Measurements from ENCODE around the gene VWA5B2. TPM values are rescaled to one million over a fixed set of nuclear protein-coding genes. Genes with fewer than 3 reads are reported as not detected.
A peak's percentile ranks its signal among the peaks of the same experiment; 100 is the strongest.
"Not testable (repeated sequence)": the region's sequence is repeated elsewhere in the genome, so short reads cannot be mapped to it uniquely, and the experiment has no call there.

The VWA5B2 gene
- total RNA-seq, 1 donor from 2014 or later: 0.32 TPM

DNA sequence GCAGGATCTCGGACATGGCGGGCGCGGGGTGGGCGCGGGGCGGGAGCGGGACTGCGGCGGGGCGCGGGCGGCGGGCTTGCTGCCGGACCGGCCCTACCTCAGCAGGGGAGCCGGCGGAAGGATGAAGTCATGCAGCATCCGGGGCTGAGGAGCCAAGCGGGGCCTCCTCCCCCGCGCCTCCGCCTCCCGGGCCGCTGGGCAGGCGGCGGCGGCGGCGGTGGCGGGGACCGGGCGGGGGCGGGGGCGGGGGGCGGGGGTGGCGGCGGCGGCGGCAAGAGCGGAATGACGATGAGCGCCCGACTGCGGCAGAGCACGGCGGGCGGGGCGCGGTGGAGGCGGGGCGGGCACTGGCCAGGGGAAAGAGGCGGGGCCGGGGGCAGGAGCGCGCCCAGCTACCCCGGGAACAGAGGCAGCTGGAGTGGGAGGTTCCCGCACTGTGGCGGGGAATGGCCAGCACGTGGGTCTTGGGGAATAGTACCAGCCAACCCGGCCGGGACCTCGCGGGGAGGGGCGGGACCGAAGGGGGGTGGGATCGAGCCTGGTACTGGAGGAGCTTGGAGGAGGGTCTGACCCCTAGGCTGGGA is 32.0 kb downstream of the VWA5B2 start, which contains the start of gene CAMK2N2:
Gene CAMK2N2 (minus strand): TSS at position 284 of the 584 bp plus-strand sequence. CDS start 268 bp downstream, at position 16.
- TF ChIP-seq, protein P1, sequence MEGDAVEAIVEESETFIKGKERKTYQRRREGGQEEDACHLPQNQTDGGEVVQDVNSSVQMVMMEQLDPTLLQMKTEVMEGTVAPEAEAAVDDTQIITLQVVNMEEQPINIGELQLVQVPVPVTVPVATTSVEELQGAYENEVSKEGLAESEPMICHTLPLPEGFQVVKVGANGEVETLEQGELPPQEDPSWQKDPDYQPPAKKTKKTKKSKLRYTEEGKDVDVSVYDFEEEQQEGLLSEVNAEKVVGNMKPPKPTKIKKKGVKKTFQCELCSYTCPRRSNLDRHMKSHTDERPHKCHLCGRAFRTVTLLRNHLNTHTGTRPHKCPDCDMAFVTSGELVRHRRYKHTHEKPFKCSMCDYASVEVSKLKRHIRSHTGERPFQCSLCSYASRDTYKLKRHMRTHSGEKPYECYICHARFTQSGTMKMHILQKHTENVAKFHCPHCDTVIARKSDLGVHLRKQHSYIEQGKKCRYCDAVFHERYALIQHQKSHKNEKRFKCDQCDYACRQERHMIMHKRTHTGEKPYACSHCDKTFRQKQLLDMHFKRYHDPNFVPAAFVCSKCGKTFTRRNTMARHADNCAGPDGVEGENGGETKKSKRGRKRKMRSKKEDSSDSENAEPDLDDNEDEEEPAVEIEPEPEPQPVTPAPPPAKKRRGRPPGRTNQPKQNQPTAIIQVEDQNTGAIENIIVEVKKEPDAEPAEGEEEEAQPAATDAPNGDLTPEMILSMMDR (IDR thresholded peaks at IDR 0.05): no peak
- Histone ChIP-seq H3K27ac (no peak within 1 kb of the TSS), H3K4me1 (peaks cover 14 to 21% of the 10 kb centered on the region in 2 donors), H3K9me3 (no peaks in the 10 kb centered on the region), H3K36me3 (no peaks in the 10 kb centered on the region), H3K4me3 (peak within 1 kb of the TSS; percentile 54 to 72), H3K27me3 (peaks cover 26% of the 10 kb centered on the region)
- intact Hi-C loops (cut with DNase I): no loop called here
- no peak for DNase-seq (ENCODE audit: low spot score in 2 of 2)

DNA sequence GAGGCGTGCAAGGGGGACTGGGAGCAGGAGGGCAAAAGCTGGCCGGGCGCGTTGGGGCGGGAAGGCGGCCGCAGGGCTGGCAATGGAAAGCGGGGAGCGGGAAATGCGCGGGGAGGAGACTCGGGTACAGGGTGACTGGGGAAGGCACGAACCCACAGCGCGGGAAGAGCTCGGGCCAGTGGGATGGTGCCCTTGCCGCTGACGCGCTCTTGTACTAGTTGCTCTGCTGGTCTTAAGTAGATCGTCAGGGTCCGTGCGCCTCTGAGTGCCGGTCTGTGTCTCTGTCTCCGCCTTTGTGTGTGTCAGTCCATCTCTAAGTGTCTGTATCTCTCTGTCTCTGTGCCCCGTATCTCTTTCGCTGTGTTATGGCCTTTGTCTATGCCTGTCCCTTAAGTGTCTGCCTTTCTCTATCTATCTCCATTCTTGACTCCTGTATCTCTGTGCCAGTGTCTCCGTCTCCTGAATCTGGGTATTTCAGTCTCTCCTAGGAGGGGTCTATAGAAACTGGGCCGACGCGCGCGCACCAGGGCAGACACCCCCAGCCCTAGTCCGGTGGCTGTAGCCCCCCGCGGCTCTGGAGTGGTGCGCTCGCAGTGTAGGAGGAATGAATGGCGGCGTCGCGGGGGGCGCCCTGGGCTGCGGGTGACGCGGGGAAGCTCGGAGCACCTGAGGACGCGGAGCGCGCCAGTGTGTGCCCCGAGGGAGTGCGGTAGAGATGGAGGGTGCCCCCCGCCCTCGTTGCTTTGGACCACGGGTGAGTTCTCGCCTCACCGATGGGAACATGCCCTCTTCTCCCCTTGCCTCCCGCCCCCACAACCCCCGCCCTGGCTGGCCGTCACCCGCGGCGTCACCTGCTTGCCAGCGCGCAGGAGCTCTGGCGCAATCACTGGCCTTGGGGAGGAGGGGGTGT is 32.7 kb downstream of the VWA5B2 start:
- H3K4me1 ChIP-seq: peaks cover 14 to 21% of the 10 kb centered on the region in 2 donors
- H3K9me3 ChIP-seq: no peaks in the 10 kb centered on the region
- H3K4me3 ChIP-seq: peak overlapping the region; percentile 54 to 72
- intact Hi-C loops (cut with DNase I): no loop called here
- no peak for DNase-seq (ENCODE audit: low spot score in 2 of 2)
- no peaks in the 10 kb centered on the region for H3K36me3 ChIP-seq
- no peak overlapping the region for H3K27ac ChIP-seq
- H3K27me3 ChIP-seq: peaks cover 26% of the 10 kb centered on the region
- TF ChIP-seq, protein P1 (IDR thresholded peaks at IDR 0.05): no peak

DNA sequence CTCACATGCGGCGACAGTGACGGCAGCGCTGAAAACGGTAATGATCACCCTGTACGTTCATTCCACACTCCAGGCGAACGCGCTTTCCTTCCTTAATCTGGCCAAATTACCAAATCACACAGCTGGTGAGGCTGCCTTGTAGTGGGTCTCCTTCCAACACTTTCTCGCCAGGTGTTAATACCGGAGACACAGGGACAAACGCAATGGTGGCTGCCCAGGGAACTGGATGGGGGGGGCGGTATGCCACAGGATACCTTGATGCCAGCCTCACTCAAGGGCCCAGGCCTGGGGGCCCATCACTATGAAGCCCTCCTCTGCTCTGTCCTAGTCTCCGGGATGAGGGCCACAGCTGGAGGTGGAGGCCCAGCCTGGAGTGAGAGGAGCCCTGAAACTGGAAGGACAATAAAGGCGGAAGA is 33.4 kb downstream of the VWA5B2 start:
- no peaks in the 10 kb centered on the region for H3K9me3 ChIP-seq
- H3K36me3 ChIP-seq: no peaks in the 10 kb centered on the region
- H3K27ac ChIP-seq: no peak overlapping the region
- intact Hi-C loops (cut with DNase I): no loop called here
- H3K4me1 ChIP-seq: peaks cover 14 to 21% of the 10 kb centered on the region in 2 donors
- TF ChIP-seq, protein P1 (IDR thresholded peaks at IDR 0.05): no peak
- peaks cover 26% of the 10 kb centered on the region for H3K27me3 ChIP-seq
- H3K4me3 ChIP-seq: peak overlapping the region in 1 of 2 donors; percentile 72
- no peak for DNase-seq (ENCODE audit: low spot score in 2 of 2)

DNA sequence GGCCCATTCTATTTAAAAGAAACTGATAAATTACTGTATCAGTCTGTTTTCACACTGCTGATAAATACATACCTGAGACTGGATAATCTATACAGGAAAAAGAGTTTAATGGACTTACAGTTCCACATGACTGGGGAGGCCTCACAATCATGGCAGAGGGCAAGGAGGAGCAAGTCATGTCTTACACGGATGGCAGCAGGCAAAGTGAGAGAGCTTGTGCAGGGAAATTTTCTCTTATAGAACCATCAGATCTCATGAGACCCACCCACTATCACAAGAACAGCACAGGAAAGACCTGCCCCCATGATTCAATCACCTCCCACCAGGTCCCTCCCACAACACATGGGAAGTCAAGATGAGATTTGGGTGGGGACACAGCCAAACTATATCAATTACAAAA is 37.9 kb downstream of the VWA5B2 start:
- H3K27me3 ChIP-seq: peaks cover 17% of the 10 kb centered on the region
- H3K4me1 ChIP-seq; H3K27ac ChIP-seq; H3K4me3 ChIP-seq; H3K9me3 ChIP-seq; H3K36me3 ChIP-seq; DNase-seq (ENCODE audit: low spot score in 2 of 2); intact Hi-C loops (cut with DNase I): not testable (repeated sequence)

DNA sequence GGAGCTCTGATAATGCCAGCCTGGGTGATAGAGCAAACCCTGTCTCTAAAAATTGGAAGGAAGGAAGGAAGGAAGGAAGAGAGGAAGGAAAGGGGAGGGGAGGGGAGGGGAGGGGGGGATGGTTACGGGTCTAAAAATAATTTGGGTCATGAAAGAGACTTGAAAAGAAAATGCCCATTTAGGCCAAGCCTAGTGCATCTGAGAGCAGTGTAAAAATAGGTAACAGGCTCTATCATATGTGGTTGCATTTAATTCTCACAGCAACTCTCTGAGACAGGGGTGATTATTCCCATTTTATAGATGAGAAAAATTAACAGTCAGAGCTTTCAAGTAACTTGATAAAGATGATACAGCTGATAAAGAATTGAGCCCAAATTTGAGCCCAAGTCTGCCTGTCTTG is 42.9 kb downstream of the VWA5B2 start:
- no peak overlapping the region for H3K27ac ChIP-seq
- H3K27me3 ChIP-seq: peaks cover 13% of the 10 kb centered on the region
- H3K36me3 ChIP-seq: no peaks in the 10 kb centered on the region
- TF ChIP-seq, protein P1 (IDR thresholded peaks at IDR 0.05): no peak
- H3K4me1 ChIP-seq: no peaks in the 10 kb centered on the region
- intact Hi-C loops (cut with DNase I): no loop called here
- H3K9me3 ChIP-seq: no peaks in the 10 kb centered on the region
- no peak for DNase-seq (ENCODE audit: low spot score in 2 of 2)
- no peak overlapping the region for H3K4me3 ChIP-seq

DNA sequence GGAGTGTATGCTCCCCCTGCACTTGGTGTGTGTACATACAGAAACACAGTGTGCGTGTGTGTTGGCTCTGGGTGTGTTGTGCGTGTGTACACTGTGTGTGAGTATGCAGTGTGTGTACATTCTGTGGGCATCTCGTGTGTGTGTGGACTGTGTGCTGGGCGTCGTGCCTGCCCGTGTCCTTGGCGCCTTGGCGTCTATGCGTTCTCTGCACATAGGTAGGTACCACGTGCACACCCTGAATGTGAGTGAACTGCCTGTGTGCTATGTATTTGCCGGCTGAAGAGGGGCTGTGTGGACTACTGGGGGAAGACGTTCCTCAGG is 46.0 kb downstream of the VWA5B2 start:
- TF ChIP-seq, protein P1 (IDR thresholded peaks at IDR 0.05): no peak
- no peak for DNase-seq (ENCODE audit: low spot score in 2 of 2)
- intact Hi-C loops (cut with DNase I): no loop called here
- H3K36me3 ChIP-seq: no peaks in the 10 kb centered on the region
- peaks cover 13% of the 10 kb centered on the region for H3K27me3 ChIP-seq
- no peak overlapping the region for H3K27ac ChIP-seq
- no peaks in the 10 kb centered on the region for H3K4me1 ChIP-seq
- H3K9me3 ChIP-seq: no peaks in the 10 kb centered on the region
- H3K4me3 ChIP-seq: no peak overlapping the region
